Fibroblast of lung (primary cell): Measurements from ENCODE around the gene AMBP.

ENCODE experiments used
- EZH2 ChIP-seq: IDR thresholded peaks from 2 replicates; pipeline ENCODE4 v1.5.1; 2012; ENCODE audit warnings: low read length, control low read depth, mild to moderate bottlenecking; ENCODE audit errors: missing control alignments
- TF ChIP-seq, protein P1 (sequence below), 2 donors: IDR thresholded peaks in 1 of 2; conservative IDR thresholded peaks in 1 of 2; 1 replicate in 1 of 2; 2 replicates in 1 of 2; pipeline ENCODE4 v1.5.1; 2011 to 2012; ENCODE audit warnings: low read length in 2 of 2, control low read depth in 1 of 2, inconsistent platforms in 1 of 2, low read depth in 1 of 2, mild to moderate bottlenecking in 1 of 2

DNA sequence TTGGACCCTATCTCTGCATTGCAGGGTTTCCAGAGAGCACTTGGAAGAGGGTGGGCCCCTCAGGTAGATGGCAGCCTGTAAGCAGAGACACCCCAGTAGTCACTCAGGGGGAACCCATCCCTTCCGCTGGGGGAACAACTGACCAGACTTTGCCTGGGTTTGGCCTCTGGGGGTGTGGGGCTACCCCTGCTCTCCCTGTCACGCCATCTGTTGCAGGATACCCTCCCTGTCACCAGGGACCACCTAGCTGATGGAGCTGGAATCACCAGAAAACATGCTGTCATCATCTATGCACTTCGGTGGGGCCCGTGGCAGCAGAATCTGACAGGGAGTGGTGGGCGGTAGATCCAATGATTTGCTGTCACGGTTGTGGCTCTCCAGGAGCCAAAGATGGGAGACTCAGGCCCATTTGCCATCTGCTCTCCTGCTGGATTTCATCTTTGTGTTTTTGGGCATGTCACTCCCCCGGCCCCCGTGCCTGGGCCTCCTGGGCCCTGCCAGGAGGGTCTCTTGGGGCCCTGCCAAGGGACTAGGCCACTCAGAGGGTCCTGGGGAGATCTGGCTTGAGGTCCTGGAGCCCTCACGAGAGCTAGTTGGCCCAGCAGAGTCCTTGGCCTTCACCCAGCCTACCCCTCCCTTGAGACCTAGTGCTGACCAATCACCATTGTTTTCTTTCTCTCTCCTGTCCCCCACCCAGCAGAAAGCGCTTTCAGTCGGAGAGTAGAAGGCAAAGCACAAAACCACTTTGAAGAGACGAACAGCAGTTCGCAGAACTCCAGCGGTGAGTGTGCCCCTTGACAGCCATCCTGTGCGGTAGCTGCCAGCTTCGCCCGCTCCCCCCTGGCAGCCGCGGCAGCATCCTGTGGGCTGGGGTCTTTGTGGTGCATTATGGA, 45.9 kb downstream of the AMBP start:
- TF ChIP-seq, protein P1, sequence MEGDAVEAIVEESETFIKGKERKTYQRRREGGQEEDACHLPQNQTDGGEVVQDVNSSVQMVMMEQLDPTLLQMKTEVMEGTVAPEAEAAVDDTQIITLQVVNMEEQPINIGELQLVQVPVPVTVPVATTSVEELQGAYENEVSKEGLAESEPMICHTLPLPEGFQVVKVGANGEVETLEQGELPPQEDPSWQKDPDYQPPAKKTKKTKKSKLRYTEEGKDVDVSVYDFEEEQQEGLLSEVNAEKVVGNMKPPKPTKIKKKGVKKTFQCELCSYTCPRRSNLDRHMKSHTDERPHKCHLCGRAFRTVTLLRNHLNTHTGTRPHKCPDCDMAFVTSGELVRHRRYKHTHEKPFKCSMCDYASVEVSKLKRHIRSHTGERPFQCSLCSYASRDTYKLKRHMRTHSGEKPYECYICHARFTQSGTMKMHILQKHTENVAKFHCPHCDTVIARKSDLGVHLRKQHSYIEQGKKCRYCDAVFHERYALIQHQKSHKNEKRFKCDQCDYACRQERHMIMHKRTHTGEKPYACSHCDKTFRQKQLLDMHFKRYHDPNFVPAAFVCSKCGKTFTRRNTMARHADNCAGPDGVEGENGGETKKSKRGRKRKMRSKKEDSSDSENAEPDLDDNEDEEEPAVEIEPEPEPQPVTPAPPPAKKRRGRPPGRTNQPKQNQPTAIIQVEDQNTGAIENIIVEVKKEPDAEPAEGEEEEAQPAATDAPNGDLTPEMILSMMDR (conservative IDR thresholded peaks at IDR 0.05 in 1 of 2, IDR thresholded peaks at IDR 0.05 in 1 of 2; ENCODE audit: low read depth in 1 of 2, low read length in 2 of 2): no peak
- no peak for TF ChIP-seq EZH2
